HepG2 (cell line): ENCODE data around the gene C1QTNF5. TPM values are rescaled to one million over a fixed set of nuclear protein-coding genes. Genes with fewer than 3 reads are reported as not detected.

Experiments
- ATAC-seq: fragments of 200-7000 bp; cut with Tn5 transposase; 3 replicates; pipeline ENCODE4 v1.9.1; 2020; ENCODE audit warnings: mild to moderate bottlenecking, moderate library complexity
- BruUV-seq: library from RNA; stranded (reverse); fragments of 400-500 nt; replicated peaks from 2 replicates; lab custom pipeline; 2021; lab: Mats Ljungman, UMichigan
- CTCF ChIA-PET: fragments of 300-600 bp; formaldehyde crosslinking; extraction: SDS; loops from one replicate; lab custom pipeline; 2021; ENCODE audit warnings: low total read pairs, inconsistent platforms, low intra/inter-chr PET ratio; lab: Yijun Ruan, JAX
- POLR2A ChIA-PET: fragments of 350-600 bp; sonication (Branson Sonifier 250); formaldehyde crosslinking; loops from one replicate; lab custom pipeline; 2020; ENCODE audit warnings: antibody characterized with exemption, inconsistent platforms; lab: Yijun Ruan, JAX
- DNase-seq: peaks from one replicate; pipeline ENCODE4 v3.0.0-alpha.2; 2015; ENCODE audit warnings: low spot score
- FAIRE-seq: peaks from 3 replicates; lab custom pipeline; 2011; peaks lifted over from hg19 to GRCh38; lab: Jason Lieb, UNC
- H2AFZ ChIP-seq: one replicate; pipeline ENCODE4 v1.6.1; 2011; ENCODE audit warnings: low read length, inconsistent platforms
- H3K27ac ChIP-seq: fragments of 300-600 bp; 3 replicates; pipeline ENCODE4 v1.8.0; 2011; ENCODE audit warnings: mixed run types, mild to moderate bottlenecking, mixed read lengths, low read length, inconsistent platforms; ENCODE audit not compliant: insufficient read depth; ENCODE audit errors: extremely low read length
- H3K27me3 ChIP-seq, 2 experiments: fragments of 200-600 bp in 1 of 2; 2 replicates in 1 of 2; 3 replicates in 1 of 2; pipeline versions ENCODE4 v1.6.0 to v1.8.0; 2011; ENCODE audit warnings: low read length in 2 of 2, mild to moderate bottlenecking in 2 of 2, moderate library complexity in 2 of 2, inconsistent platforms in 1 of 2; ENCODE audit not compliant: insufficient read depth in 2 of 2, control insufficient read depth in 1 of 2
- H3K36me3 ChIP-seq, 2 experiments: fragments of 200-600 bp in 1 of 2; replicated peaks in 1 of 2; 2 replicates in 1 of 2; 3 replicates in 1 of 2; pipeline versions ENCODE4 v1.5.1 to v1.8.0; 2011; ENCODE audit warnings: low read length in 2 of 2, inconsistent platforms in 1 of 2; ENCODE audit not compliant: insufficient read depth in 2 of 2, control insufficient read depth in 1 of 2
- H3K4me1 ChIP-seq: 2 replicates; pipeline ENCODE4 v1.5.1; 2012; ENCODE audit warnings: low read length, inconsistent platforms; ENCODE audit not compliant: insufficient read depth
- H3K4me2 ChIP-seq: 2 replicates; pipeline ENCODE4 v1.6.0; 2011; ENCODE audit warnings: low read depth, low read length, inconsistent platforms
- H3K4me3 ChIP-seq, 3 experiments: fragments of 200-600 bp in 1 of 3; sonication (generic), shearing (Covaris generic) in 1 of 3; replicated peaks in 1 of 3; 2 replicates each; pipeline ENCODE4 v1.5.1; 2011 to 2016; ENCODE audit warnings: low read length in 3 of 3, inconsistent platforms in 2 of 3, low read depth in 2 of 3, mild to moderate bottlenecking in 2 of 3, control low read depth in 1 of 3, mixed read lengths in 1 of 3; ENCODE audit not compliant: insufficient read depth in 1 of 3
- H3K79me2 ChIP-seq: one replicate; pipeline ENCODE4 v1.6.1; 2011; ENCODE audit warnings: low read length, inconsistent platforms; ENCODE audit not compliant: insufficient read depth
- H3K9ac ChIP-seq: 2 replicates; pipeline ENCODE4 v1.6.0; 2011; ENCODE audit warnings: mild to moderate bottlenecking, low read depth, low read length, inconsistent platforms; ENCODE audit not compliant: insufficient read depth
- H3K9me3 ChIP-seq: 2 replicates; pipeline ENCODE4 v1.5.1; 2012; ENCODE audit warnings: mild to moderate bottlenecking, low read length
- H4K20me1 ChIP-seq: 2 replicates; pipeline ENCODE4 v1.6.0; 2011; ENCODE audit warnings: inconsistent platforms, mild to moderate bottlenecking, low read length, moderate library complexity; ENCODE audit not compliant: insufficient read depth
- EP300 ChIP-seq, 3 experiments: sonication (generic) in 1 of 3; formaldehyde crosslinking in 1 of 3; IDR thresholded peaks; 2 replicates each; pipeline versions ENCODE4 v1.5.1 to v1.6.1; 2011 to 2020; ENCODE audit warnings: low read depth in 2 of 3, low read length in 2 of 3, borderline replicate concordance in 1 of 3, improper control_type of control experiment in 1 of 3, mild to moderate bottlenecking in 1 of 3, missing genetic modification reagents in 1 of 3, moderate library complexity in 1 of 3
- FOSL2 ChIP-seq: sonication (generic); formaldehyde crosslinking; IDR thresholded peaks from 2 replicates; pipeline ENCODE4 v1.4.0; 2020; ENCODE audit warnings: missing genetic modification reagents
- FOXA1 ChIP-seq, 2 experiments: fragments of 450-650 bp in 1 of 2; sonication (generic) in 1 of 2; formaldehyde crosslinking in 1 of 2; IDR thresholded peaks; 2 replicates each; pipeline versions ENCODE4 v1.4.0 to v1.6.1; 2016 to 2020; ENCODE audit warnings: missing genetic modification reagents in 1 of 2
- MXD4 ChIP-seq: IDR thresholded peaks from 2 replicates; pipeline ENCODE4 v1.6.1; 2016; ENCODE audit warnings: mild to moderate bottlenecking, missing biosample characterization, missing genetic modification reagents
- NPAS2 ChIP-seq: sonication (generic); formaldehyde crosslinking; IDR thresholded peaks from 2 replicates; pipeline ENCODE4 v1.8.0; 2022; ENCODE audit warnings: mild to moderate bottlenecking, missing genetic modification reagents, borderline replicate concordance
- REPIN1 ChIP-seq: sonication (generic); formaldehyde crosslinking; IDR thresholded peaks from 2 replicates; pipeline ENCODE4 v1.8.0; 2022; ENCODE audit warnings: missing genetic modification reagents, low read depth, mild to moderate bottlenecking, borderline replicate concordance
- TCF7 ChIP-seq: sonication (generic); IDR thresholded peaks from 2 replicates; pipeline ENCODE4 v1.6.1; 2016; ENCODE audit warnings: antibody characterized with exemption, low read depth
- ZMYM3 ChIP-seq: sonication (generic); formaldehyde crosslinking; IDR thresholded peaks from 2 replicates; pipeline ENCODE4 v1.5.1; 2020; ENCODE audit warnings: mild to moderate bottlenecking, missing genetic modification reagents
- ZNF501 ChIP-seq: sonication (generic); formaldehyde crosslinking; IDR thresholded peaks from 2 replicates; pipeline ENCODE4 v1.5.1; 2020; ENCODE audit warnings: mild to moderate bottlenecking, moderate library complexity, missing genetic modification reagents
- ZNF616 ChIP-seq: sonication (generic); formaldehyde crosslinking; IDR thresholded peaks from 2 replicates; pipeline ENCODE4 v1.5.0; 2020; ENCODE audit warnings: low read depth, mild to moderate bottlenecking, missing genetic modification reagents
- ZNF629 ChIP-seq: sonication (generic); formaldehyde crosslinking; conservative IDR thresholded peaks from 2 replicates; pipeline ENCODE4 v1.5.0; 2020; ENCODE audit warnings: missing genetic modification reagents
- ZSCAN12 ChIP-seq: sonication (generic); formaldehyde crosslinking; IDR thresholded peaks from 2 replicates; pipeline ENCODE4 v1.9.0; 2021; ENCODE audit warnings: mild to moderate bottlenecking, missing genetic modification reagents
- WGBS: methylation state at CpG from one replicate; pipeline ENCODE4 v1.1.6; 2017; ENCODE audit warnings: low lambda C conversion rate; 5-methylcytosine and 5-hydroxymethylcytosine counted together
- in situ Hi-C: cut with HindIII; loops from 2 replicates; pipeline ENCODE4 v1.10.0; 2017; ENCODE audit warnings: low pct_unique_long_range_greater_than_20kb; ENCODE audit not compliant: extremely low pct_ligation_motif_present
- intact Hi-C: fragments of 100-400 bp; cut with micrococcal nuclease; formaldehyde crosslinking; loops from one replicate; pipeline ENCODE4 v1.10.0; 2022; ENCODE audit not compliant: unreplicated experiment
- polyA plus RNA-seq, 8 experiments: library from polyadenylated mRNA; depleted of rRNA in 3 of 8; stranded (reverse) in 7 of 8; unstranded in 1 of 8; fragments of >200 nt; fragmentation: Illumina TruSeq in 4 of 8; extraction: Trizol in 4 of 8; gene quantifications; 2 replicates each; pipeline versions ENCODE4 v1.2.1 to v1.2.3, GENCODE V29; 2011 to 2016; ENCODE audit warnings: low read depth in 4 of 8, missing spikeins in 1 of 8, mixed read lengths in 1 of 8; ENCODE audit not compliant: insufficient read depth in 1 of 8
- total RNA-seq, 5 experiments: library from RNA; depleted of rRNA; stranded (reverse); fragments of >200 nt; fragmentation: Illumina TruSeq; extraction: Trizol; gene quantifications; 2 replicates each; pipeline ENCODE4 v1.2.3, GENCODE V29; 2016; ENCODE audit warnings: low read depth in 1 of 5
- TF ChIP-seq, protein P1 (sequence below): sonication (generic); formaldehyde crosslinking; IDR thresholded peaks from 2 replicates; pipeline ENCODE4 v1.8.1; 2023; ENCODE audit warnings: mild to moderate bottlenecking, inconsistent platforms, moderate library complexity, missing genetic modification reagents, borderline replicate concordance
- TF ChIP-seq, protein P2 (sequence below): sonication (generic); formaldehyde crosslinking; IDR thresholded peaks from 2 replicates; pipeline ENCODE4 v1.4.0; 2020; ENCODE audit warnings: missing genetic modification reagents

The C1QTNF5 gene
- total and polyA plus RNA-seq, 2 of the 13 experiments (the other 11 are each of a cell fraction or from before 2014, with no cell fraction given) = 0.86 to 1.2 TPM

DNA sequence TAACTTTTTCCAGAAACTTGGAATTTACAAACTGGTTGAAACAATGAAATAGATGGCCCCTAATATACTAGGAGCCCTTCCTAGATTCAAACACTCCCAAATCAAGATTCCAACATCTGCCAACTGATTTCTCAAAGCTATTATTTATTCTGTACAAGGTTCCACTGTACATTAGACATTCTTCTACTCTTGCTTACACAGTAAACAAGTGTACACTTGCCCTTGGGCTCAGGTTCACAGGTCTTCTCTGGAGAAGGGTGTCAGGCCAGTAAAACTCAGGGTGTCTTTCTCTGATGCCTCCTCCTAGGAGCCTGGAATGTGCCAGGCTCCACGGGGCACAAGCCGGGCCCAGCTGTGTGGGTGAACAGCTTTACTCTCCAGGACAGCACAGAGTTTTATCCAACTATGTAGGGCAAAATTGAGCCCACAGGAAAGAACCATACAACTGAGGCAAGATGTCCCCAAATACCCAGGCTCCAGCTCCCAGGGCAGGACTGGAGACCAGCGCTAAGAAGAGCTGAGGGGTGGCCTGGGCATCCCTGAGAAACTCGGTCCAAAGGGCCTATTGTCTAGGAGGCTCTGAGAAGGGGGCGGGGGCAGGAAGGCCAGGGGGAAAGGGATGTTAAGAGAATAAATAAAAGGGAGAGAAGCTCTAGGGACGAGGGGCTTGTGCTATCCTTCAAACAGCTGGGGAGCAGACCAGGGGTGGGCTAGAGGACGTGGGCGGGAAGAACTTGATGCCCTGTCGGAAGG is 14.6 kb upstream of the C1QTNF5 start (continued):
- TF ChIP-seq, protein P1, sequence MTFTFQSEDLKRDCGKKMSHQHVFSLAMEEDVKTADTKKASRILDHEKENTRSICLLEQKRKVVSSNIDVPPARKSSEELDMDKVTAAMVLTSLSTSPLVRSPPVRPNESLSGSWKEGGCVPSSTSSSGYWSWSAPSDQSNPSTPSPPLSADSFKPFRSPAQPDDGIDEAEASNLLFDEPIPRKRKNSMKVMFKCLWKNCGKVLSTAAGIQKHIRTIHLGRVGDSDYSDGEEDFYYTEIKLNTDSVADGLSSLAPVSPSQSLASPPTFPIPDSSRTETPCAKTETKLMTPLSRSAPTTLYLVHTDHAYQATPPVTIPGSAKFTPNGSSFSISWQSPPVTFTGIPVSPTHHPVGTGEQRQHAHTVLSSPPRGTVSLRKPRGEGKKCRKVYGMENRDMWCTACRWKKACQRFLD (CRISPR knock-in tag) = no peak
- no peak for TF ChIP-seq NPAS2 (CRISPR knock-in tag)

DNA sequence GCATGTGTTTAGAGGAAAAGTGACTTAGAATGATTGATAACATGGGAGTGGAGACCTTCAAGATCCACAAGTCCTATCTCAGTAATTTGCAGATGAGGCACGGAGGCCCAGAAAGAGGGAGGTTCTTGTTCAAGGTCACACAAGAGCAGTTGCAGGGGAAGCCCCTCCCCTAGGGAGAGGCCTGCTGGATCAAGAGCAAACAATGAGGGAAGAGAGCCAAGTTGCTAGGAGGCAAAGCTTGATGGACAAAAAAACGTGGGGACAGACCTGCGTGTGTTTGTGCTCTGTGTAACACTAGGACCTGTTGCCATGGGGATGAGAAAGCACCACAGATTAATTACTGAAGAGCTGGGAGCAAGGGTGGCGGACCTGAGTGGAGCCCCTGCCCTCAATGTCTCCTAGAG is 12.2 kb upstream of the C1QTNF5 start:
- 0% methylated on average over 4 of the region's 4 CpGs for WGBS
- H3K27ac ChIP-seq = peak overlapping the region; percentile 48
- H3K9me3 ChIP-seq = no peaks in the 10 kb centered on the region
- no peak overlapping the region for H2AFZ ChIP-seq
- no peaks in the 10 kb centered on the region for H4K20me1 ChIP-seq
- peaks cover 2 to 12% of the 10 kb centered on the region in 2 experiments; a peak in 3 of 5 replicates for H3K36me3 ChIP-seq
- no TSS peak for BruUV-seq
- no peak overlapping the region for H3K4me3 ChIP-seq
- H3K4me2 ChIP-seq = peak overlapping the region; percentile 59
- peak; percentile 92 for DNase-seq
- peak overlapping the region; percentile 45; the same call in 1 of the 2 replicates for H3K9ac ChIP-seq
- H3K27me3 ChIP-seq = 0 out of 5 replicates have a peak, but pooled peaks cover 0 to 3% of the 10 kb centered on the region in 2 experiments
- ChIA-PET POLR2A (interaction anchor here (0.6 to 1.9 kb wide), 9 partner anchors 8 to 746 kb away, joined by 3 to 21 read pairs (median 3); partner anchors contain the start of genes PHLDB1 and USP2), CTCF (interaction anchor here (1.5 kb wide), 1 partner anchor 14 kb away, joined by 4 read pairs; no protein-coding TSS in a partner anchor)
- H3K4me1 ChIP-seq = peaks cover 61% of the 10 kb centered on the region
- ATAC-seq = peak; percentile 82
- peak; percentile 92 for FAIRE-seq
- in situ Hi-C loops (no loop called here), intact Hi-C loops (loop anchor here (2.0 kb wide), 1 partner anchor 16 kb away; no protein-coding TSS in a partner anchor)
- H3K79me2 ChIP-seq = no peaks in the 10 kb centered on the region
- TF ChIP-seq ZNF616 (CRISPR knock-in tag) = no peak
- TF ChIP-seq ZMYM3 (CRISPR knock-in tag) = 0 out of 2 replicates have a peak, but pooled peaks have one; percentile 14
- peak in 1 of 2 experiments; percentile 27; a peak in 1 of 4 replicates for TF ChIP-seq EP300 (IDR thresholded peaks at IDR 0.05; ENCODE audit: low read depth in 2 of 2, low read length in 2 of 2)
- TF ChIP-seq EP300 (CRISPR knock-in tag; IDR thresholded peaks at IDR 0.05; ENCODE audit: borderline replicate concordance) = no peak
- peak; percentile 32; the same call in 1 of the 2 replicates for TF ChIP-seq FOSL2 (CRISPR knock-in tag)
- TF ChIP-seq, protein P2, sequence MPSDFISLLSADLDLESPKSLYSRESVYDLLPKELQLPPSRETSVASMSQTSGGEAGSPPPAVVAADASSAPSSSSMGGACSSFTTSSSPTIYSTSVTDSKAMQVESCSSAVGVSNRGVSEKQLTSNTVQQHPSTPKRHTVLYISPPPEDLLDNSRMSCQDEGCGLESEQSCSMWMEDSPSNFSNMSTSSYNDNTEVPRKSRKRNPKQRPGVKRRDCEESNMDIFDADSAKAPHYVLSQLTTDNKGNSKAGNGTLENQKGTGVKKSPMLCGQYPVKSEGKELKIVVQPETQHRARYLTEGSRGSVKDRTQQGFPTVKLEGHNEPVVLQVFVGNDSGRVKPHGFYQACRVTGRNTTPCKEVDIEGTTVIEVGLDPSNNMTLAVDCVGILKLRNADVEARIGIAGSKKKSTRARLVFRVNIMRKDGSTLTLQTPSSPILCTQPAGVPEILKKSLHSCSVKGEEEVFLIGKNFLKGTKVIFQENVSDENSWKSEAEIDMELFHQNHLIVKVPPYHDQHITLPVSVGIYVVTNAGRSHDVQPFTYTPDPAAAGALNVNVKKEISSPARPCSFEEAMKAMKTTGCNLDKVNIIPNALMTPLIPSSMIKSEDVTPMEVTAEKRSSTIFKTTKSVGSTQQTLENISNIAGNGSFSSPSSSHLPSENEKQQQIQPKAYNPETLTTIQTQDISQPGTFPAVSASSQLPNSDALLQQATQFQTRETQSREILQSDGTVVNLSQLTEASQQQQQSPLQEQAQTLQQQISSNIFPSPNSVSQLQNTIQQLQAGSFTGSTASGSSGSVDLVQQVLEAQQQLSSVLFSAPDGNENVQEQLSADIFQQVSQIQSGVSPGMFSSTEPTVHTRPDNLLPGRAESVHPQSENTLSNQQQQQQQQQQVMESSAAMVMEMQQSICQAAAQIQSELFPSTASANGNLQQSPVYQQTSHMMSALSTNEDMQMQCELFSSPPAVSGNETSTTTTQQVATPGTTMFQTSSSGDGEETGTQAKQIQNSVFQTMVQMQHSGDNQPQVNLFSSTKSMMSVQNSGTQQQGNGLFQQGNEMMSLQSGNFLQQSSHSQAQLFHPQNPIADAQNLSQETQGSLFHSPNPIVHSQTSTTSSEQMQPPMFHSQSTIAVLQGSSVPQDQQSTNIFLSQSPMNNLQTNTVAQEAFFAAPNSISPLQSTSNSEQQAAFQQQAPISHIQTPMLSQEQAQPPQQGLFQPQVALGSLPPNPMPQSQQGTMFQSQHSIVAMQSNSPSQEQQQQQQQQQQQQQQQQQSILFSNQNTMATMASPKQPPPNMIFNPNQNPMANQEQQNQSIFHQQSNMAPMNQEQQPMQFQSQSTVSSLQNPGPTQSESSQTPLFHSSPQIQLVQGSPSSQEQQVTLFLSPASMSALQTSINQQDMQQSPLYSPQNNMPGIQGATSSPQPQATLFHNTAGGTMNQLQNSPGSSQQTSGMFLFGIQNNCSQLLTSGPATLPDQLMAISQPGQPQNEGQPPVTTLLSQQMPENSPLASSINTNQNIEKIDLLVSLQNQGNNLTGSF (CRISPR knock-in tag) = no peak
- no peak for TF ChIP-seq ZSCAN12 (CRISPR knock-in tag)
- 0 out of 2 replicates have a peak, but pooled peaks have one; percentile 15 for TF ChIP-seq REPIN1
- no peak for TF ChIP-seq ZNF501
- no peak for TF ChIP-seq ZNF629 (CRISPR knock-in tag)
- no peak for TF ChIP-seq FOXA1 (IDR thresholded peaks at IDR 0.05)
- peak; percentile 51 for TF ChIP-seq FOXA1 (CRISPR knock-in tag; IDR thresholded peaks at IDR 0.05)
- TF ChIP-seq MXD4 (CRISPR knock-in tag) = 0 out of 2 replicates have a peak, but pooled peaks have one; percentile 56
- TF ChIP-seq TCF7 = no peak
